ENCODE measurements around the gene FADS3. TPM values are rescaled to one million over a fixed set of nuclear protein-coding genes. Genes with fewer than 3 reads are reported as not detected.

The FADS3 gene
- total RNA-seq, 1 donor from 2014 or later = 22.6 TPM

- DNase-seq (ENCODE audit: low spot score) = peak; percentile 69
These were observed 31.1 kb downstream of the FADS3 start for GRCh38 chr11:61860054-61860903.

- no peak for DNase-seq (ENCODE audit: low spot score)
These were observed 35.2 kb downstream of the FADS3 start for GRCh38 chr11:61855939-61856680.

- DNase-seq (ENCODE audit: low spot score) = no peak
These were observed 36.2 kb downstream of the FADS3 start for GRCh38 chr11:61854966-61855714.

GRCh38 chr11:61854206-61854895 lies 37.0 kb downstream of the FADS3 start:
- DNase-seq (ENCODE audit: low spot score) = no peak

GRCh38 chr11:61853698-61854169 lies 37.6 kb downstream of the FADS3 start:
- DNase-seq (ENCODE audit: low spot score) = no peak

- no peak for DNase-seq (ENCODE audit: low spot score)
These were observed 39.4 kb downstream of the FADS3 start for GRCh38 chr11:61851900-61852295.

- DNase-seq (ENCODE audit: low spot score) = no peak
These were observed 40.0 kb downstream of the FADS3 start for GRCh38 chr11:61851113-61851899.

- no peak for DNase-seq (ENCODE audit: low spot score)
These were observed 40.7 kb downstream of the FADS3 start for GRCh38 chr11:61850687-61851086.

- DNase-seq (ENCODE audit: low spot score) = no peak
These were observed 42.7 kb downstream of the FADS3 start for GRCh38 chr11:61848631-61849030.

- no peak for DNase-seq (ENCODE audit: low spot score)
These were observed 43.3 kb downstream of the FADS3 start for GRCh38 chr11:61847914-61848581.

GRCh38 chr11:61846362-61847020 lies 44.9 kb downstream of the FADS3 start:
- DNase-seq (ENCODE audit: low spot score) = no peak

- DNase-seq (ENCODE audit: low spot score) = no peak
These were observed 46.3 kb downstream of the FADS3 start for GRCh38 chr11:61844909-61845565.

- no peak for DNase-seq (ENCODE audit: low spot score)
These were observed 48.9 kb downstream of the FADS3 start for GRCh38 chr11:61842528-61842820.

- DNase-seq (ENCODE audit: low spot score) = no peak
These were observed 49.5 kb downstream of the FADS3 start for GRCh38 chr11:61841636-61842527.

GRCh38 chr11:61840371-61840770 lies 51.0 kb downstream of the FADS3 start:
- no peak for DNase-seq (ENCODE audit: low spot score)

- DNase-seq (ENCODE audit: low spot score) = no peak
These were observed 51.6 kb downstream of the FADS3 start for GRCh38 chr11:61839742-61840141.

GRCh38 chr11:61838921-61839320 lies 52.4 kb downstream of the FADS3 start:
- DNase-seq (ENCODE audit: low spot score) = no peak

- no peak for DNase-seq (ENCODE audit: low spot score)
These were observed 52.8 kb downstream of the FADS3 start for GRCh38 chr11:61838501-61838900.

Data from mucosa of gallbladder (tissue), 1 donor.